CD4-positive, alpha-beta T cell treated with Interleukin-4 for 1 hour (primary cell): ENCODE results near the gene OR8D1.

ENCODE experiments used
- DNase-seq, 2 donors: peaks; one replicate each; pipeline ENCODE4 v3.0.0-alpha.2; 2020 to 2022

OR8D1 gene

GRCh38 chr11:124313849-124314248, at the start of gene OR8D1:
TSS of gene OR8D1 (minus strand) at chr11:124313949. CDS start at chr11:124310766, 3,183 bp downstream.
- DNase-seq: no peak

- DNase-seq: no peak
Measured at GRCh38 chr11:124359566-124359965, 45.8 kb upstream of the OR8D1 start.

DNA sequence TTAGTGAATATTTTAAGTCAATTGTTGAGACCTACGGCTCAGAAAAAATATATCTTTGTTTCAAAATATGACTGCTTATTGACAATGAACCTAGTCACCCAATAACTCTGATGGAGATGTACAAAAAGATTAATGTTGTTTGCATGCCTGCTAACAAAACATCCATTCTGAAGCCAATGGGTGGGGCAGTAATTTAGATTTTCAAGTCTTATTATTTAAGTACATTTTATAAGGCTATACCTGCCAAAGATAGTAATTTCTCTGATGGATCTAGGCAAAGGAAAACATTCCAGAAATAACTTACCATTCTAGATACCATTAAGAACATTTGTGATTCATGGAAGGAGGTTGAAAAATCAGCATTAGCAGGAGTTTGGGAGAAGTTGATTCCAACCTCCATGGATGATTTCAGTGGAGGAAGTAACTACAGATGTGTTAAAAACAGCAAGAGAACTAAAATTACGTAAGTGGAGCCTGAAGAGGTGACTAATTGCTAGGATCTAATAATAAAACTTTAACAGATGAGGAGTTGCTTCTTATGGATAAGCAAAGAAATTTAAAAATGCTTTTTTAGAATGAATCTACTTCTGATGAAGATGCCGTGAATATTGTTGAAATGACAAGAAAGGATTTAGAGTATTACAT, 32.7 kb upstream of the OR8D1 start:
- DNase-seq: no peak

DNA sequence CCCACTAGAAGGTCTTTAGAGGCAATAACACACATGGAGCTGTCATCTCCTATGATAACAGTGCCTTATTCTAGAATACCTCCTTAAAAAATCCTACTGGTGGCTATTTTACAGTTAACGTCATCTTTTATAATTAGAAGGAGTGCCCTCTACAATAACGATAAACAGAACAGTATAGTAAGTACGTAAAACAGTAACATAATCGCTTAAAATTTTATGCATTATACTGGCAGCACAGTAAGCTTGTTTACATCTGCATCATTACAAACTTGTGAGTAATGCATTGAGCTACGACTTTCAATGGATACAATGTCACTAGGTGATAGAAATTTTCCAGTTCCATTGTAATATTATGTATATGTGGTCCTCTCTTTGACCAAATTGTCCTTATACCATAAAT, 30.6 kb upstream of the OR8D1 start:
- no peak for DNase-seq

- no peak for DNase-seq
Measured at GRCh38 chr11:124340142-124340447, 26.3 kb upstream of the OR8D1 start.

- no peak for DNase-seq
Measured at GRCh38 chr11:124339396-124340141, 25.8 kb upstream of the OR8D1 start.

GRCh38 chr11:124331873-124332272, 18.1 kb upstream of the OR8D1 start:
- no peak for DNase-seq

DNA sequence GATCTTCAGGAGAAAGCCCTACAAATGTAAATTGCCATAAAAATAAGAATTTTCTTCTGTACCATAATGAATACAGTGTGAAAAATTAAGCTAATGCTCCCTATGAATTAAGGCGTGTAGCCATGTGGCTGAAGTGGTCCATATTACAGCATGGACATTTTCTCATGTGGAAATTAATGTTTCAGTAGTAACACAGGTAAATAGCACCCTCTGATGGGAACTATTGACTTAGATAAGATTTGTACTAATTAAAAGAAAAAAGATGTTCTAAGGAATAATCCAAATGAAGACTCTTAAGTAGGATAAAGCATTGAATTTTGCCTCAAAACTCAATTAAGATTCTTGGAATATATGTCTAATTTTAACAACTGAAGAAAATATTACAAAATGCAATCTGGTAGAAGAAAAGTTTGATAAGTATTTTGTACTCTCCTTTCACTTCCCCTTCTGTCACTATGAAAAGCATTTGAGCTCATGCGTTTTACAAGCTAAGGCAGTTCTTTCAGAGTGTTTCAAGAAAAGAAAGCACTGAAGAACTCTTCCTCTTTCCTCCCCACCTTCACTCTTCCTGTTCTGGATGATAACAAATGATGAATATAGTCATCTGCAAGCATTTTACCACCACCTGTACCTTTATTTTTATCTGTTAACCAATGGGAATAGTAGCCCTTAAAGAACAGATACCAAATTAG, 16.2 kb upstream of the OR8D1 start:
- no peak for DNase-seq

DNA sequence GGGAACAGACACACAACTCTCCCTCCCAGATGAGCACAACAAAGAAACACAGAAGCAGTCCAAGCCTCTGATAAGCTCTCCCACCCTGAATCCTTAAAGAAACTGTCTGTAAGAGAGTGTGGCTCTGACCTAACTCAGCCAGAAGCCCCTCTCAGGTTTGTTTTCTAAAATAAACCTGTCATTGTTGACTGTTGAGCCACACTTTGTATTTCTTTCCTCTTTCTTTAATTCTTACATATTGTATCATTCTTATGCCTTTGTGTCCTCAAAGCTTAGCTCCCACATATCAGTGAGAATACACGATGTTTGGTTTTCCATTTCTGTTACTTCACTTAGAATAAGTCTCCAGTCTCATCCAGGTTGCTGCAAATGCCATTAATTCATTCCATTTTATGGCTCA, 14.0 kb upstream of the OR8D1 start:
- DNase-seq: no peak

- DNase-seq: no peak
Measured at GRCh38 chr11:124322356-124322755, 8.6 kb upstream of the OR8D1 start.

GRCh38 chr11:124320097-124320496, 6.3 kb upstream of the OR8D1 start, which contains the start of gene OR8D2:
TSS of gene OR8D2 (minus strand) at chr11:124320197. CDS start at chr11:124320197, 0 bp downstream.
- DNase-seq: no peak

DNA sequence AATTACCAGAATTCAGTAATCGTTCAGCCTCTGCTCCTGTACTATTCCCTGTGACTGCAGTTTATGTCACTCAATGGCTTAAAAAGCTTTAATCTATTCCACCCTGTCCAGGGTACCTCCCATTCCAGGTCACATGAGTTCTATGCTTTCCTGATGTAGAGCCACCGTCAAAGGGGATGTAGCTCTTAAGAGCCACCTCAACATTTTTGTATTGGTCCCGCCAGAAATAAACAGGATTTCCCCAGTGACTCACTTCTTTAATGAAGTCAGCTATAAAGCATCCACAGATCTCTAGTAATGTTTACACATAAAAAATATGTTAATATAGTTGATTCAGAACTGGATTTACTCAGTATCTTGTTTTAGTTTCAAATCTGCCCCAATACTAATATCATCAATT, 1.3 kb upstream of the OR8D1 start:
- no peak for DNase-seq

DNA sequence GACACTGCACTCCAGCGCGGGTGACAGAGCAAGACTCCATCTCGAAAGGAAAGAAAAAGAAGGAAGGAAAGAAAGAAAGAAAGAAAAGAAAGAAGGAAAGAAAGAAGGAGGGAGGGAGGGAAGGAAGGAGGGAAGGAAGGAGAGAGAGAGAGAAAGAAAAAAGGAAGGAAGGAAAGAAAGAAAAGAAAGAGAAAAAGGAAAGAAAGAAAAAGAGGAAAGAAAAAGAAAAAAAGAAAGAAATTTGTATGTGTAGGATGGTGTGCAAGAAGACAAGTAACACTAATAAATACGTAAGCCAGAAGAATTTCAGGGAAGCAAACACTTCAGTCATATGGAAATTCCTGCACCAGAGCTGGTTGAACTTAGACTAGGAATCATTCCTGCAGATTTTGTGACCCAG, 618 bp downstream of the OR8D1 start:
- no peak for DNase-seq

- no peak for DNase-seq
Measured at GRCh38 chr11:124311670-124312069, 2.1 kb downstream of the OR8D1 start.

DNA sequence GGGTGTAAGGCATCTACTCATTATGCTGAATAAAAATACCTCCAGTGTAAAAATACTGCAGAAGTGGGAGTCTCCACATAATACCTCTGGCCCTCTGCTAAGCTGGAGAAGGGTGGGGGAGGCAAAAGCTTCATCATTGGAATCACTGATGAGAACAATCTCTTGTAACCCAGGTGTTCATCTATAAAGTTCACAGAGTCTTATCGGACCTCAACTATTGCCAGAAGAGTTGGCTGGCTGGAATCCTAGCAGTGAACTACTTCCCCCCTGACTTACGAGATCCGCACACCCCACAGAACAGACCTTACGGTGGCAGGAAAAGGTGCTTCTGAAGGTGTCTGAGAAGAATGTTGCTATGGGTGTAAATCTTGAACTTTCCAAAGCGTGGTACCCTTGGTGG, 2.5 kb downstream of the OR8D1 start:
- no peak for DNase-seq

DNA sequence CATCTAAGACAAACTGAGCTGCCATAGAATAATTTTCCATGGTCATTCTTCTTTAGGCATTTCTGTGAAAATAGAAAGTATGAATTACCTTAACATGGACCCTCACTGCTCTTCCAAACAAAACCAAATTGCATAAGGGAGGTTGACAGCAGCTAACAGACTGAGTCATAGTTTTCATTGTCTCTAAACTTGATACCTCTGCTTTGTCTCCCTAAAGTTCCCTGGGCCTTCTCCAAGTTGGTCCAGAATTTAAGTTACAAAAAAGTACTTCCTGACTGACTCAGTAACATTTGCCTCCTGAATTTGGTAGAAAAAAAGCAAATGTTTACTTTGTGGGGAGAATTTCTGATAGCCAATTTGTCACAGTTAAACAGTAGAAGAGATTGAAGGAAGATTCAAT, 3.0 kb downstream of the OR8D1 start:
- no peak for DNase-seq

DNA sequence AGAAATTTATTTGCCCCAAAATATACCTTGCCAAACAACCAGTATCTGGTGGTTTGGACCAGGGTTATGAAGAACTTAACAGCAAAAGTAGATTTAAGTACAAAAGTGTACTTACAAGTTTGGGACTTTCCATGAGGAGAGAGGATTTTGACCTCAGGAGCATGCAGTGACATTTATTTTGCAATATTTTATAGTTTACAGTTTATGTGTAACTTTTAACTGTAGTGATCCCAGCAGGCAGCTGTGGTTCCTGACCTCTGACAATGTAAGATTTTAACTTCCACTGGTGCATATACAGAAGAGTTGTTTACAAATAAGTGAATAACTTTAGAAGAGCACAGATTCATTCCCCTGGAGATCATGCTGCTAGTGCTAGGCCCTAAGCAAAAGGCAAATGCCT, 6.7 kb downstream of the OR8D1 start:
- DNase-seq: no peak

DNA sequence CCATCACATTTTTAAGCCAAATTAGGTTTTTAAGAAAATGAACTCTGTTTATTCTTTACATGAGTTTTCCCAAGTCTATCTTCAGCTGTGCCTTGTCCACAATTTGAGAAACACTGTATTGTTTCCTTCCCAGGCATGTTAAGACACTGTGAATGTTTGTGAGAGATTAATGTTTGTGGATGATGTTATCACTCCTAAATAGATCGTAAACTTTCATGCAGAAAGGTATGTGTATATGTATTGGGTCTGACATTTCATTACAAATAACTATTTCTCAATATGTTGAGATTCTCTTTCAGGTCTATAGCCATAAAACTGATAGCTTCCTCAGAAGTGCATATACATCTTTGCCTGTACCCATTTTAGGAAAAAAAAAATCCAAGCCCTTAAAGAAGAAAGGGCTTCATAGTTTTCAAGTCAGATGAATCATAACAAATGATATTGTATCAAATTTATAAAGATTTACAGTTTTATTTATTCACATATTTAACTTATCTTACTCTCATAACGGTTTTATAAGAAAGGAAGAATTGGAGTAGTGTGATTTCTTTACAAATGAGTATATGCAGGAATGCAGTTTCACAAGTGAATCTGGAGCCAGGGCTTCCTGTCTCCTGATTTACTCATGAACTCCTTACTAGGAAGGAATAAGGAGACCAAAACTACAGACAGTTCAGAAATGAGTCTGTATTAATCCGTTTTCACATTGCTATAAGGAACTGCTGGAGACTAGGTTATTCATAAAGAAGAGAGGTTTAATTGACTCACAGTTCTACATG, 11.2 kb downstream of the OR8D1 start:
- DNase-seq: no peak

DNA sequence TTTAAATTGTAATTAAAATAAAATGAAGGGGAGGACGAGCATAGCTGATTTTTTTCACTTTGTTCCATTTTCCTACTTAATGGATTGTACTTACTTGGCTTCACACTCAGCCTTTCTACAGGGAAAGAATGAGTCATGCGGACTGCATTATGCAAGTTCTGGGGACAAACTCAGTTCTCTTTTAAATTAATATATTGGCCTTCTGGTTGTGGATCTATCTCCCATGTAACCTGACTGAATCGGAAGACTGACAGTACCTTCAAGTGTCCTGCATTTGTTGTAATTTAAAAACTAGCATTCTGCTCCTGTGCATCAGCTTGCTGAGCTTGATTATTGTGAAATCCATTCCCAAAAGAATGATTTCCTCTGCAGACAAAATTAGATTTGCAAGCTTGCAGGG, 12.2 kb downstream of the OR8D1 start:
- DNase-seq: no peak

DNA sequence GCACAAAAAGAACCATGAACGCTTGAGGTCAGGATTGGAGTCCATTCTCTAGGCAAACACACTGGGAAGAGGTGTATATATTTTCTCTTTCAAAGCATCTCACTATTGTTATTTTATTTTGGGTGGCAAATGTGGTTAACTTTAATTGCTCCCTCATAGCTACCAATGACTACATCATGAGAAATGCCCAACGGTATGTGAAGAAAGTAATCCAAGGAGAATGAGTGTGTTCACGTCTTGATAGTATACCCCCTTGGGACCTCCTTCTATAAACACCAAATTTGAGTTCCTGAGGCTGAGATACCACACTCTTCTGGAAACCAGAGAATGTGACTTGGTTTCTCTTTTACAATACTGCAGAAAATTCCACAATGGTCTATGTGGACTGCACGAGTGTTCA, 15.8 kb downstream of the OR8D1 start:
- no peak for DNase-seq

- no peak for DNase-seq
Measured at GRCh38 chr11:124296016-124296415, 17.7 kb downstream of the OR8D1 start.

GRCh38 chr11:124294687-124295086, 19.1 kb downstream of the OR8D1 start:
- no peak for DNase-seq

DNA sequence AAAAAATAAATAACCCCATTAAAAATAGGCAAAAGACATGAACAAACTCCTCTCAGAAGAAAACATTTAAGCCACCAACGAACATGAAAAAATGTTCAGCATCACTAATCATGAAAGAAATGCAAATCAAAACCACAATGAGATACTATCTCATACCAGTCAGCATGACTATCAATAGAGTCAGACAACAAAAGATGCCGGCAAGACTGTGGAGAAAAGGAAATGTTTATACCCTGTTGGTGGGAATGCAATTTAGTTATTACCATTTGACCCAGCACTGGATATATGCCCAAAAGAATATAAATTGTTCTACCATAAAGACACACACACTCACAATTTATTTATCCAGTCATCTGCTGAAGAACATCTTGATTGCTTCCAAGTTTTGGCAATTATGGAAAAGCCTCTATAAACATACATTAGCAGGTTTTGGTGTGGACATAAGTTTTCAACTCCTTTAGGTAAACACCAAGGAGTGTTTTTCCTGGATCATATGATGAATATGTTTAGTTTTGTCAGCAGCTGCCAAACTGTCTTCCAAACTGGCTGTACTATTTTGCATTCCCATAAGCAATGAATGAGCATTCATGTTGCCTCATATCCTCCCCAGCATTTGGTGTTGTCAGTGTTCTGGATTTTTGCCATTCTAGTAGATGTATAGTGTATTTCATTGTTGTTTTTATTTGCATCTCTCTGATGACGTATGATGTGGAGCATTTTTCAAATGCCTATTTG, 28.0 kb downstream of the OR8D1 start:
- no peak for DNase-seq
